Epithelial cell of proximal tubule (primary cell): Measurements from ENCODE around the gene PPM1D. TPM values are rescaled to one million over a fixed set of nuclear protein-coding genes. Genes with fewer than 3 reads are reported as not detected.
"Not testable (repeated sequence)": the region's sequence is repeated elsewhere in the genome, so short reads cannot be mapped to it uniquely, and the experiment has no call there.

ENCODE experiments used
- DNase-seq: peaks from one replicate; pipeline ENCODE4 v3.0.0-alpha.2; 2011; ENCODE audit warnings: low read depth
- H3K4me3 ChIP-seq: 2 replicates; pipeline ENCODE4 v1.5.1; 2011; ENCODE audit warnings: low read depth, mild to moderate bottlenecking, low read length
- total RNA-seq: library from RNA; depleted of rRNA; stranded (reverse); fragments of >200 nt; gene quantifications from 2 replicates; pipeline ENCODE4 v1.2.3, GENCODE V29; 2015
- TF ChIP-seq, protein P1 (sequence below): conservative IDR thresholded peaks from 2 replicates; pipeline ENCODE4 v1.5.1; 2012; ENCODE audit warnings: low read depth, mild to moderate bottlenecking, low read length

Gene PPM1D
- total RNA-seq, 1 donor from 2014 or later: 9.1 TPM

- H3K4me3 ChIP-seq: no peak overlapping the region
- TF ChIP-seq, protein P1, sequence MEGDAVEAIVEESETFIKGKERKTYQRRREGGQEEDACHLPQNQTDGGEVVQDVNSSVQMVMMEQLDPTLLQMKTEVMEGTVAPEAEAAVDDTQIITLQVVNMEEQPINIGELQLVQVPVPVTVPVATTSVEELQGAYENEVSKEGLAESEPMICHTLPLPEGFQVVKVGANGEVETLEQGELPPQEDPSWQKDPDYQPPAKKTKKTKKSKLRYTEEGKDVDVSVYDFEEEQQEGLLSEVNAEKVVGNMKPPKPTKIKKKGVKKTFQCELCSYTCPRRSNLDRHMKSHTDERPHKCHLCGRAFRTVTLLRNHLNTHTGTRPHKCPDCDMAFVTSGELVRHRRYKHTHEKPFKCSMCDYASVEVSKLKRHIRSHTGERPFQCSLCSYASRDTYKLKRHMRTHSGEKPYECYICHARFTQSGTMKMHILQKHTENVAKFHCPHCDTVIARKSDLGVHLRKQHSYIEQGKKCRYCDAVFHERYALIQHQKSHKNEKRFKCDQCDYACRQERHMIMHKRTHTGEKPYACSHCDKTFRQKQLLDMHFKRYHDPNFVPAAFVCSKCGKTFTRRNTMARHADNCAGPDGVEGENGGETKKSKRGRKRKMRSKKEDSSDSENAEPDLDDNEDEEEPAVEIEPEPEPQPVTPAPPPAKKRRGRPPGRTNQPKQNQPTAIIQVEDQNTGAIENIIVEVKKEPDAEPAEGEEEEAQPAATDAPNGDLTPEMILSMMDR: no peak
- no peak for DNase-seq
Measured at GRCh38 chr17:60656499-60656898, 56.5 kb downstream of the PPM1D start.

DNA sequence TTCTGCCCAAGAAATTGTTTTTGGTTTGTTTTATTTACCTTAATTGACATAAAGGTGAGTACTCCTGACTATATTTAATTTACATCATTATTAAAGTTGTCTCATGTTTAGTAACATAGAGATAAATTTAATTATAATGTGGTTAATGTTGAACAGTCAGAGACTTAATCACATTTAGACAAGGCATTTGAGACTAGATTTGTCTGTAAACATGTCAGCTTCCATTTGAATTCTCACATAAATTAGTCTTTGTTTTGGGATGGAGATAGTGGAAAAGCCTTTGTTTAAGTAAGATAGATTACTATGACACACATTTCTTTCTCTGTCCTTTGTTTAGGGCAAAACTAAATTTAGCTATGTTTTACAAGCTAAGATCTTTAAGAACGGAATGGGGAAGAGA, 59.2 kb downstream of the PPM1D start:
- TF ChIP-seq, protein P1: no peak
- DNase-seq: no peak
- H3K4me3 ChIP-seq: no peak overlapping the region

- TF ChIP-seq, protein P1: no peak
- H3K4me3 ChIP-seq: no peak overlapping the region
- DNase-seq: no peak
Measured at GRCh38 chr17:60661489-60661888, 61.5 kb downstream of the PPM1D start.

DNA sequence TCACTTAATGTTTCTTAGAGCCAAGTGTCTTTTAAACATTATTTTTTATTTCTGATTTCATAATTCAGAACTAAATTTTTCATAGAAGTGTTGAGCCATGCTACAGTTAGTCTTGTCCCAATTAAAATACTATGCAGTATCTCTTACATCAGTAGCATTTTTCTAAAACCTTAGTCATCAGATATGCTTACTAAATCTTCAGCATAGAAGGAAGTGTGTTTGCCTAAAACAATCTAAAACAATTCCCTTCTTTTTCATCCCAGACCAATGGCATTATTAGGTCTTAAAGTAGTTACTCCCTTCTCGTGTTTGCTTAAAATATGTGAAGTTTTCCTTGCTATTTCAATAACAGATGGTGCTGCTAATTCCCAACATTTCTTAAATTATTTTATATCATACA, 64.0 kb downstream of the PPM1D start:
- no peak for DNase-seq
- H3K4me3 ChIP-seq: no peak overlapping the region
- TF ChIP-seq, protein P1: no peak

DNA sequence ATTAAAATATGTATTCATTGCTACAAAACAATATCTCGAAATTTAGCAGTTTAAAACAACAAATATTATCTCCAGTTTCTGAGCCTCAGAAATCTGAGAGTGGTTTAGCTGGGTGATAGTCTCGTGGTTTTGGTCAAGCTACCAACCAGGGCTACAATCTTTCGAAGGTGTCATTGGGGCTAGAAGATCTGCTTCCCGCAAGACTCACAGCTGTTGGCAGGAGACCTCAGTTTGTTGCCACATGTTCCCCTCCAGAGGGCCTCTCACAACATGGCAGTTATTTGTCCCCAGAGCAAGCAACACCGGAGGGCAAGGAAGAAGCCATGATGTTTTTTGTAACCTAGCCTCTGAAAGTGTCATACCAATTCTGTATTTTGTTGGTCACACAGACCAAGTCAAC, 65.6 kb downstream of the PPM1D start:
- DNase-seq: no peak
- TF ChIP-seq, protein P1: no peak
- H3K4me3 ChIP-seq: no peak overlapping the region

- not testable (repeated sequence) for H3K4me3 ChIP-seq, DNase-seq
Measured at GRCh38 chr17:60668741-60669140, 68.7 kb downstream of the PPM1D start.

- TF ChIP-seq, protein P1: no peak
- H3K4me3 ChIP-seq: no peak overlapping the region
- no peak for DNase-seq
Measured at GRCh38 chr17:60671482-60671881, 71.5 kb downstream of the PPM1D start.

DNA sequence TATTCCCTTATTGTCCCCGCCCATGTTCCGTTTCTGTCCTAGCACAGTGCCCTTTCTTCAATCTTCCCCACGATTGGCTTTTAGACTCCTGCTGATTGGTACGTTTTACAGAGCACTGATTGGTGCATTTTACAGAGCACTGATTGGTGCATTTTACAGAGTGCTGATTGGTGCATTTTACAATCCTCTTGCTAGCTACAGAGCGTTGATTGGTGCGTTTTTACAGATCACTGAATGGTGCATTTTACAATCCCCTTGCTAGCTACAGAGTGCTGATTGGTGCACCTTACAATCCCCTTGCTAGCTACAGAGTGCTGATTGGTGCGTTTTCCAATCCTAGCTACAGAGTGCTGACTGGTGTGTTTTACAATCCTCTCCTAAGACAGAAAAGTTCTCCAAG, 74.6 kb downstream of the PPM1D start:
- H3K4me3 ChIP-seq, DNase-seq: not testable (repeated sequence)
